ENCODE measurements around the gene CD160.

DNA sequence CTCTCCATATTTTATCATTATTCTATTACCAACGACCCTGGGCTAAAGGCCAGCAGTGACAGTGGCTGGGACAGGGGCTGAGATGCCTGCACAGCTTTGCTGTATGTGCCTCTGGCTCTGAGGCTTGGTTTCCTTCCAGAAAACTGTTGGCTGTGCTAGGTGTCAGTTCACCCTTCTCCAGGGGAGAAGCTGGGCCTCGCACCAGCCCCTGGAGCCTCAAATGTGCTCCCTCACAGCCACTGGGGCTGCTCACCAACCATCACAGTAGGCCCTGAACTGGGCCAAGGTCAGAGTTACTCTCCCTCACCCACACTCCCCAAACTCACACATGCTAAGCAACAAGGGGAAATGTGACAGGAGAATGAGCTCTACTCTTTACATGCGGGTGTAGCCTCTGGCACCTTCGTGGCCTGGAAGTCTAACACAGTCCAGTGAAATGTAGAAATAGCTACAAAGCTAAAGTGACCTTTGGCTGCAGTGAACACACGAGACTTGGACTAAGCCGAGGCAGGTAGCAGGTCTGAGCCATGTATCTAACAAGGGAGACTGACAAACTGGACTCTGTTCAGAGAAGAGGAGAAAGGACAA lies 4.7 kb upstream of the CD160 start:
- no peak for TF ChIP-seq EZH2phosphoT487 (IDR thresholded peaks at IDR 0.05; ENCODE audit: insufficient read depth, low read depth)
- TF ChIP-seq EZH2 (IDR thresholded peaks at IDR 0.05; ENCODE audit: insufficient read depth, poor library complexity, severe bottlenecking) = no peak

Data from GM23248 (cell line).